ENCODE measurements around the gene FGFR3.

FGFR3 gene

DNA sequence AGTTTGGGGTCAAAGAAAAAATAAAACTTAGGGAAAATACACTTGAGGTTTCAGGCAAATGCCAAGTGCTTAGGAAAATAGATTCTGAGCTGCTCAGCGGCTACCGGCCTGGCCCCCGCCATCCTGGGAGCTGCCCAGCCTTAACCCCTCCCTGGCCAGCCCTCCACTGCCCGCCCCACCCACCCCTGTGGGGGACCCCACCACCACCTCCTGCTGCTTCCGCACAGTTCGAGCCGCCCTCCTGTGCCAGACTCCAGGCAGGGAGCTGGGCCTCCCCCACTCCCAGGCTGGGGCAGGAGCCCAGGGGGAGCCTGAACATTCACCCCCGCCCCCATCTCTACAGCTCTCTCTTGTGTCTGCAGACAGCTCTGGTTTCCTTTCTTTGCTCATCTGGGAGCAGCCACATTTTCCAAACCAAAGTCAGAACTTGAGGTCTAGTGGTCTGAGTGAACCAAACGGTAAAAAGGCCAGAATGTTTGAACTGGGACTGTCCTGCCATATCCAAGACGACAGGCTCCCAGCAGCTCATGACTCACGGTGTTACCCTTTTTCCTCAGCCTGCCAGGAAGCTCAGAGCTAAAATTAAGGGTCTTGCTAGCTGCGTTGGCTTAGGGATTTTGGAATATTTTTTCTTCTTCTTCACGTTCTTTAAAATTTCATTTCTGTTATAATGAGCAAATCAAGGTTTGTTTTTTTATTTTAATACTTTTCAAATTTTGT is 4.7 kb upstream of the FGFR3 start:
- DNase-seq (ENCODE audit: low read depth), result no peak

DNA sequence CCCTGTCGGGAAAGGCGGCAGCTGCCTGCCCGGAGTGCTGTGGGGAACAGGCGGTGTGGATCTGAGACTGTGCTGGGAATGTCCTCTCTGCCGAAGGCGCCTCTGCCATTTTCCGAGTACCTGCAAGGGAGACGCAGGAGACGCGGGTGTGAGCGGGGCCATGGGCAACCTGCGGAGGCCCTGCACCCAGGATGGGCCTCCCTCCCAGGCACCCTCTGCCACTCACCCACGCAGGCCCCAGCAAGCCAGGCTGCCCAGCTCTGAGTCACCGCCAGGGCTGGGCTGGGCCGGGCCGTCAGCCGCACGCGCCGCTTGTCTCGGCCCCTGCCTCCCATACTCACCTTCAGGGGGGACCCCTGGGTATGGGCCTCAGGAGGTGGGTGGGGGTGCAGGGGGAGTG is 3.5 kb upstream of the FGFR3 start:
- no peak for DNase-seq (ENCODE audit: low read depth)

DNA sequence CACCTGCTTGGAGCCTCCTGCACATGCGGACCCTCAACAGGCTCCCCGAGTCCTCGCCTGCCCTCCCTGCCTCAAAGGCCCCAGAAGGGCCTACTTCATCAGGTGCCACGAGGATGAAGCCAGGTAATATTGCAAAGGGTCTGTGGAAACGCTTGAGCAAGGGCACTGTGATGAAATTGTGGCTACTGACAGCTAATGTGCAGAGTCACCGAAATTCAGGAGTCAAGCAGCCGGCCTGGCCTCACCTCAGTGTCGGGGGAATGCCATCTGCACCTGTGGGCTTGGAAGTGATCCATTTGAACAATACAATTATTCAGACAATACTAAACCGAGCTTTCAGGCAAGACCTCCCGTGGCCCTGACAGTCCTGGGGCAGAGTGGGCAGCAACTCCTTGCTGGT is 3.1 kb upstream of the FGFR3 start:
- DNase-seq (ENCODE audit: low read depth), result no peak

DNA sequence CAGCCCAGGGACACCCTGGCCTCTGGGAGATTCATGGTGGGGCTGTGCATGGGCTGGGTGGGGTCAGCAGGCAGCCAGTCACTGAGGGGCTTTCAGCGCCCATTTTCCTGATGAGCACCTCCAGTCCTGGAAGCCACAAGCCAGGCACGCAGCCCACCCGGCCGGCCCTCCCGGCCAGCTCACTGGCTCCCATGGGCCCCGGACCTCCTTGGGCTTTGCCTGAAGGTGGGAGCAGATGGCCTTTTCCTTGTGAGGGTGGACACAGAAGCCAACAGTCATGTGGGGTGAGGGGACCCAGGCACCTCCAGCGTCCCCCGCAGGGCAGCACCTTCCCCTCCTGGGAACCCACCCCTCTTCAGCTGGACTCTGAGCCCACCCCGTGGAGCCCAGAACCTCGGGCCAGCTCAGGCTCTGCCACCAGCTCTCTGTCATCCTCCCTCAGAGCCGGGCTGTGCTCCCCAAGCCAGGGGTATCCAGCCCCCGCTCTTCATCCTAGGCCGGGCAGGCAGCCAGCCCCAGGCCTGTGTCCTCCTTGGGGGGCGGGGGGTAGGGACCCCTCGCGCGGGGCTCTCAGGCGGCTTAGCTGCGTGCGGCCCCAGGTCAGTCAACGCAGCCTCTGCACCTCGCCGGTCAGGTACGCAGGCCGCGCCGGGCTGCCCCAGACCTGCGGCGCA is 798 bp upstream of the FGFR3 start:
- no peak for DNase-seq (ENCODE audit: low read depth)

DNA sequence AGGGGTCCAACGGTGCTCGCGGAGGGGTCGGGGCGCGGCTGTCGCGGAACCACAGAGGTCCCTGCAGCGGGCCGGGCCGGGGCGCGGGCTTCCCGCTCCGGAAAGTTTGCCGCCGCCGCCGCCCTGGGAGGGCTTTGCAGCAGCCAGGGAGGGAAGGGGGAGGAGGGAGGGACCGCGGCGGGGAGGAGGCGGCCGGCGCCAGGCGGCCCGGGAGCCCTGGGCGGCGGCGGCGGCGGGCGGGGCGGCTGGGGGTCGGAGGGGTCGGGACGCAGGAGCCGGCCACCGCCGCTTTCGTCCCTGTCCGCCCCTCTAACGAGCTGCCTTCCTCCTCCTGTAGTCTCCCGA is 375 bp downstream of the FGFR3 start:
- no peak for DNase-seq (ENCODE audit: low read depth)

DNA sequence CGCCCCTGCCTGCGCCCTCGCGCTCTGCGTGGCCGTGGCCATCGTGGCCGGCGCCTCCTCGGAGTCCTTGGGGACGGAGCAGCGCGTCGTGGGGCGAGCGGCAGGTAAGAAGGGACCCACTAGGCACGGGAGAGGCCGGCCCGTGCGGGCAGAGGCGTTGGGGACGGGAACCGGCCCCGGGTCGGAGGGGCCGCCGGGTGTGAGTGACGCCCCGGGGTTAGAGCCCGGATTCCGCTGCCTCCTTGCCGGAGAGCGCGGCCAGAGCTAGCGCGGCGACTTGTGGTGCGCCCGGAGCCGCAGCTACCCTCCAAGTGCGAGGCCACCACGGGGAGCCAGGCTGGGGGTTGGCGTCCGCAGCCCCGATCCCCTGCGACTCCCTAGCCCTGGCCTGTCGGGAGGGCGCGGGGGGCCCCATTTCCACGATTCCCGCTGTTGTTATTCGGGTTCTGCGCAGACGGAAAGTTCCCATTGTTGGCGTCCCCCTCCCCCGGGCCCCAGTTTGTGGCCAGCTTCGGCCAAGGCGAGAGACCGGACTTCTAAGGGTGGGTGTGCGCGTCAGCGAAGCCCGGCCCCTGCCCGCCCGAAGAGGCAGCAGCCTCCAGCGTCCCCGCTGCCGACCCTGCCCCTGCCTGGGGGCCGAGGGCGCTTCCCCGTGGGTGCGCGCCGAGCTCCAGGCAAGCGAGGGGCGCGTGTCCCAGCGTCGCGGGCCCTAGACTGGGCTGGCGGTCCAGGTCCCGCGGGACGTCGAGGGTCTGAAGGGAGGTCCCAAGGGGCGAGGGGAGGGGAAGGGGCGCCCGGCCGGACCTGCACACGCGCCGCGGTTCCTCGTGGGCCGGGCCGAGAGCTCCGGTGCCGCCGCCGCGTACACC is 1.1 kb downstream of the FGFR3 start:
- no peak for DNase-seq (ENCODE audit: low read depth)

- no peak for DNase-seq (ENCODE audit: low read depth)
Measured at GRCh38 chr4:1794809-1795298, 1.8 kb downstream of the FGFR3 start.

- no peak for DNase-seq (ENCODE audit: low read depth)
Measured at GRCh38 chr4:1795299-1796195, 2.5 kb downstream of the FGFR3 start.

DNA sequence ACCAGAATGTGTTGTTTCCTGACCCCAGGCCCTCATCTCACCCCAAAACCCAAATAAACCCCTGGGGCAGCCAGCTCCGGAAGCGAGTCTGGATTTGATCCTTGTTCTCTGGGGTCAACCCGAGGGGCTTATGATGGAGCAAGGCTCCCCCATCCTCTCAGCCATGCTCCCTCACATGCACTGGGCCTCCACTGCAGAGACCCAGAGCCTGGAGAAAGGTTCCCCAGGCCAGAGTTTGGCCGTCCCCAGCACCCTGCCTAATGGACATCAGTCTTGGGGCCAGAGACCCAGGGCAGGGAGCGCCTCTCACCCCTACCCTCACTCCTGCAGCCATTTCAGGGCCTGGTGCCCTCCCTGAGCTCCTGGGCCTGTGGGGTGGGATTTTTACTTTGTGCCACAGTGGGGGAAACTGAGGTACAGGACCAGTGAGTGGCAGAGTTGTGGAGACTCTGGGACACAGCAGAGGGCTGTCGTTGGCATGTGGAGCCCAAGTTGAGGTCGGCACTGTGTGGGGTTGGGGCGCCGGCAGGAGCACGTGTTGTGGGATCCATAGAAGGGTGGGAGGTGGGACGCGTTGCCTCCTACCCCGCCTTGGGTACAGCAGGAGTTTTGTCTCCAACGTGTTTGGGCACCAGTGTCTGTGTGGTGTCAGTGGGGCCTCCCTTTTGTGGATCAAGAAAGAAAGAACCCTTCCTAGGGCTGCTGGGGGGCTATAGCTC is 3.6 kb downstream of the FGFR3 start:
- no peak for DNase-seq (ENCODE audit: low read depth)

DNA sequence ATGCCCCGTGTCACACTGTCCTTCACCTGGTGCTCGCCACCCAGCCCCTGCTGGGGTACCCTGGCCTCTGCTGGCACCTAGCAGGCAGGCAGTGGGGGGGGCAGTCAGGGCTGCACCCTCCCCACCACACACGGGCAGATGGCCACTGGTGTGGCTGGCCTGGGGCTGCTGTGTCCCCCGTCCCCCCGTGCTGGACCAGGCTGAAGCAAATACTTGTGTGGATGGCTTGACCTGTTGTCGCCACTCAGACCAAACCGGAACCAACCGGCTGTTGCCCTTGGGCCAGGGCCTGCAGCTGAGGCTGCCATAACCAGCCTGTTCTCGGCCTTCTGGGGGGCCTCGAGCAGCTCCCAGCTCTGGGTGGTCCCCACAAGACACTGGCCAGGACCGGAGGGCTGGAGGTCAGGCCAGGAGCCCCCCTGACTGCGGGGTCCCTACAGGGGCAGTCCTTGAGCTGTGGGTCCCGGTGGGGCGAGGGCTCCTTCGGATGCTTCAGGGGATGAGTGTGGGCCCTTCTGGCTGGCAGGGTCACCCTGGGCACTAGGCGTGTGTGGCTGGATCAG is 4.3 kb downstream of the FGFR3 start:
- no peak for DNase-seq (ENCODE audit: low read depth)

GRCh38 chr4:1797861-1798579 is 4.9 kb downstream of the FGFR3 start:
- no peak for DNase-seq (ENCODE audit: low read depth)

DNA sequence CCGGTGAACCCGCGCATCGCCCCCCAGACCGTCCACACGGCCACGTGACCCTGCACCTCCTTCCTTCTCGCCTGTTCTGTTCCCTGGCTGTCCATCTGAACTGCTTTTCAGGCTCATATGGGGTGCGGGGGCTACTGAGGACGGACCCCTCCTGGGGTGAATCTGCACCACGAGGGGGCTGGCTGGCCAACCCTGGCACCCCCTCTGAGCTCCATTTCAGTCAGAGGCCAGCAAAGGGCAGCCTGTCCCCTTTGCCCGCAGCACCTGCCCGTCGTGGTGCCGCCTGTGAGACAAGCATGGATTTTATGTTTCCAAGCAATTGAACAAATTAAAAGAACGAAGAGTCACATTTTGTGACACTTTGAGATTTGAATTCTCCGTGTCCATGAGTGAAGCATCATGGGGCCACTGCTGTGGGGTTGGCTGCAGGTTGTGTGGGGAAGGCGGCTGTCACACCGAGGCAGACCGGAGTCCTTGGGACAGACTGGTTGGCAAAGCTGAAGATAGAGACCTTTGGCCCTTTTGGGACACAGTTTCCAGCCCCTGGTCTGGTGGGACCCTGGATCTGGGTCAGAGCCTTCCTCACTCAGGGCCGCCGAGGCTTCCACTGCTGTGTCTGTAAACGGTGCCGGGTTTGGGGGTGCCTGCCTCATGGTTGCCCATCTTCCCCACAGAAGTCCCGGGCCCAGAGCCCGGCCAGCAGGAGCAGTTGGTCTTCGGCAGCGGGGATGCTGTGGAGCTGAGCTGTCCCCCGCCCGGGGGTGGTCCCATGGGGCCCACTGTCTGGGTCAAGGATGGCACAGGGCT is 5.7 kb downstream of the FGFR3 start:
- no peak for DNase-seq (ENCODE audit: low read depth)

GRCh38 chr4:1799387-1800375 is 6.6 kb downstream of the FGFR3 start:
- DNase-seq (ENCODE audit: low read depth), result no peak

- DNase-seq (ENCODE audit: low read depth), result no peak
Measured at GRCh38 chr4:1800805-1801204, 7.7 kb downstream of the FGFR3 start.

- DNase-seq (ENCODE audit: low read depth), result no peak
Measured at GRCh38 chr4:1801286-1801958, 8.3 kb downstream of the FGFR3 start.

- no peak for DNase-seq (ENCODE audit: low read depth)
Measured at GRCh38 chr4:1802151-1802715, 9.1 kb downstream of the FGFR3 start.

Data from HS-27A (cell line).